T-helper 17 cell (primary cell): ENCODE measurements around the gene RTN4. TPM values are rescaled to one million over a fixed set of nuclear protein-coding genes. Genes with fewer than 3 reads are reported as not detected.
A peak's percentile ranks its signal among the peaks of the same experiment; 100 is the strongest.

Experiments used
- ATAC-seq: fragments of 150-1000 bp; cut with Tn5 transposase; 2 replicates; pipeline ENCODE4 v1.10.0; 2021; ENCODE audit warnings: mild to moderate bottlenecking, moderate library complexity
- DNase-seq, 3 donors: peaks; one replicate each; pipeline versions ENCODE4 v3.0.0 to v3.0.0-alpha.2; 2020 to 2021
- H3K9me3 ChIP-seq: one replicate; pipeline ENCODE4 v1.7.0; 2013; ENCODE audit warnings: low read length, mild to moderate bottlenecking; ENCODE audit not compliant: control insufficient read depth, poor library complexity, severe bottlenecking
- H3K27ac Mint-ChIP-seq: one replicate; pipeline ENCODE4 v1.8.0; 2022; ENCODE audit warnings: mild to moderate bottlenecking, moderate library complexity, mixed read lengths
- H3K27me3 Mint-ChIP-seq: one replicate; pipeline ENCODE4 v1.8.0; 2022; ENCODE audit warnings: mixed read lengths
- H3K36me3 Mint-ChIP-seq: one replicate; pipeline ENCODE4 v1.8.0; 2022; ENCODE audit warnings: low read depth, mixed read lengths
- H3K4me1 Mint-ChIP-seq: one replicate; pipeline ENCODE4 v1.8.0; 2022; ENCODE audit warnings: mild to moderate bottlenecking, mixed read lengths
- H3K4me3 Mint-ChIP-seq: one replicate; pipeline ENCODE4 v1.8.0; 2022; ENCODE audit warnings: mild to moderate bottlenecking, moderate library complexity, mixed read lengths
- total RNA-seq, 4 donors: library from RNA in 2 of 4; stranded (reverse) in 2 of 4; gene quantifications; one replicate each; pipeline ENCODE4 v1.2.3 and lab custom pipeline; 2022 to 2026

Gene RTN4
- total RNA-seq, 2 donors from 2014 or later, result 92.7 to 114 TPM

- Mint-ChIP-seq H3K27ac (peak overlapping the region; percentile 10), H3K27me3 (no peaks in the 10 kb centered on the region), H3K4me1 (peaks cover 14% of the 10 kb centered on the region), H3K4me3 (no peak overlapping the region), H3K36me3 (peaks cover 2% of the 10 kb centered on the region)
- H3K9me3 ChIP-seq, result no peaks in the 10 kb centered on the region
- DNase-seq (no peak), ATAC-seq (no peak)
These were observed 32.4 kb downstream of the RTN4 start for GRCh38 chr2:55017880-55018279.

GRCh38 chr2:55017428-55017827 is 32.8 kb downstream of the RTN4 start:
- DNase-seq (no peak), ATAC-seq (no peak)
- no peaks in the 10 kb centered on the region for H3K9me3 ChIP-seq
- no peaks in the 10 kb centered on the region for H3K27me3 Mint-ChIP-seq
- peaks cover 16% of the 10 kb centered on the region for H3K4me1 Mint-ChIP-seq
- H3K36me3 Mint-ChIP-seq, result peaks cover 2% of the 10 kb centered on the region
- peak overlapping the region; percentile 10 for H3K27ac Mint-ChIP-seq
- H3K4me3 Mint-ChIP-seq, result no peak overlapping the region

- Mint-ChIP-seq H3K4me3 (no peak overlapping the region), H3K27ac (peak overlapping the region; percentile 11), H3K36me3 (peaks cover 2% of the 10 kb centered on the region), H3K4me1 (peaks cover 18% of the 10 kb centered on the region), H3K27me3 (no peaks in the 10 kb centered on the region)
- DNase-seq, result peak in 1 of 3 donors; percentile 17
- peak; percentile 48 for ATAC-seq
- no peaks in the 10 kb centered on the region for H3K9me3 ChIP-seq
These were observed 35.0 kb downstream of the RTN4 start for GRCh38 chr2:55014962-55015939.

GRCh38 chr2:55013936-55014335 is 36.3 kb downstream of the RTN4 start:
- peaks cover 23% of the 10 kb centered on the region for H3K4me1 Mint-ChIP-seq
- no peak for DNase-seq
- H3K4me3 Mint-ChIP-seq, result no peak overlapping the region
- H3K9me3 ChIP-seq, result no peaks in the 10 kb centered on the region
- peaks cover 2% of the 10 kb centered on the region for H3K36me3 Mint-ChIP-seq
- no peak overlapping the region for H3K27ac Mint-ChIP-seq
- no peak for ATAC-seq
- no peaks in the 10 kb centered on the region for H3K27me3 Mint-ChIP-seq

GRCh38 chr2:55012672-55013484 is 37.4 kb downstream of the RTN4 start:
- Mint-ChIP-seq H3K27me3 (no peaks in the 10 kb centered on the region), H3K27ac (peak overlapping the region; percentile 76), H3K36me3 (peaks cover 2% of the 10 kb centered on the region), H3K4me3 (no peak overlapping the region), H3K4me1 (peaks cover 23% of the 10 kb centered on the region)
- no peak for ATAC-seq
- no peaks in the 10 kb centered on the region for H3K9me3 ChIP-seq
- DNase-seq, result no peak

- Mint-ChIP-seq H3K27me3 (no peaks in the 10 kb centered on the region), H3K4me1 (peaks cover 31% of the 10 kb centered on the region), H3K36me3 (peaks cover 2% of the 10 kb centered on the region), H3K27ac (peak overlapping the region; percentile 76), H3K4me3 (no peak overlapping the region)
- ATAC-seq, result no peak
- no peak for DNase-seq
- no peaks in the 10 kb centered on the region for H3K9me3 ChIP-seq
These were observed 38.2 kb downstream of the RTN4 start for GRCh38 chr2:55011831-55012671.

GRCh38 chr2:55010915-55011314 is 39.3 kb downstream of the RTN4 start:
- Mint-ChIP-seq H3K27me3 (no peaks in the 10 kb centered on the region), H3K4me1 (peaks cover 42% of the 10 kb centered on the region), H3K27ac (peak overlapping the region; percentile 92), H3K36me3 (peaks cover 5% of the 10 kb centered on the region), H3K4me3 (peak overlapping the region; percentile 21)
- ATAC-seq, result no peak
- H3K9me3 ChIP-seq, result no peaks in the 10 kb centered on the region
- DNase-seq, result no peak

GRCh38 chr2:55010149-55010591 is 40.1 kb downstream of the RTN4 start:
- H3K27ac Mint-ChIP-seq, result peak overlapping the region; percentile 92
- H3K4me1 Mint-ChIP-seq, result peaks cover 42% of the 10 kb centered on the region
- no peaks in the 10 kb centered on the region for H3K9me3 ChIP-seq
- peak overlapping the region; percentile 95 for H3K4me3 Mint-ChIP-seq
- ATAC-seq (peak; percentile 97), DNase-seq (peak in 2 of 3 donors; percentile 15 to 21)
- H3K27me3 Mint-ChIP-seq, result no peaks in the 10 kb centered on the region
- peaks cover 5% of the 10 kb centered on the region for H3K36me3 Mint-ChIP-seq

GRCh38 chr2:55009277-55010060 is 40.8 kb downstream of the RTN4 start:
- Mint-ChIP-seq H3K4me3 (peak overlapping the region; percentile 95), H3K4me1 (peaks cover 45% of the 10 kb centered on the region), H3K27me3 (no peaks in the 10 kb centered on the region), H3K27ac (peak overlapping the region; percentile 92), H3K36me3 (peaks cover 3% of the 10 kb centered on the region)
- ATAC-seq (peak; percentile 51), DNase-seq (no peak)
- no peaks in the 10 kb centered on the region for H3K9me3 ChIP-seq

GRCh38 chr2:55006306-55006705 is 43.9 kb downstream of the RTN4 start:
- no peak for DNase-seq
- no peaks in the 10 kb centered on the region for H3K9me3 ChIP-seq
- Mint-ChIP-seq H3K4me3 (peak overlapping the region; percentile 82), H3K36me3 (peaks cover 3% of the 10 kb centered on the region), H3K4me1 (peaks cover 48% of the 10 kb centered on the region), H3K27me3 (no peaks in the 10 kb centered on the region), H3K27ac (peak overlapping the region; percentile 89)
- ATAC-seq, result no peak

GRCh38 chr2:55003706-55004639 is 46.3 kb downstream of the RTN4 start:
- DNase-seq (no peak), ATAC-seq (no peak)
- H3K27me3 Mint-ChIP-seq, result no peaks in the 10 kb centered on the region
- peaks cover 45% of the 10 kb centered on the region for H3K4me1 Mint-ChIP-seq
- H3K4me3 Mint-ChIP-seq, result no peak overlapping the region
- H3K36me3 Mint-ChIP-seq, result peaks cover 3% of the 10 kb centered on the region
- no peak overlapping the region for H3K27ac Mint-ChIP-seq
- H3K9me3 ChIP-seq, result no peaks in the 10 kb centered on the region
